Measurements from ENCODE around the gene GAS2L1. TPM values are rescaled to one million over a fixed set of nuclear protein-coding genes. Genes with fewer than 3 reads are reported as not detected.

Gene GAS2L1
- total and polyA plus RNA-seq, 2 experiments from 2014 or later: 5.2 to 9.5 TPM

DNA sequence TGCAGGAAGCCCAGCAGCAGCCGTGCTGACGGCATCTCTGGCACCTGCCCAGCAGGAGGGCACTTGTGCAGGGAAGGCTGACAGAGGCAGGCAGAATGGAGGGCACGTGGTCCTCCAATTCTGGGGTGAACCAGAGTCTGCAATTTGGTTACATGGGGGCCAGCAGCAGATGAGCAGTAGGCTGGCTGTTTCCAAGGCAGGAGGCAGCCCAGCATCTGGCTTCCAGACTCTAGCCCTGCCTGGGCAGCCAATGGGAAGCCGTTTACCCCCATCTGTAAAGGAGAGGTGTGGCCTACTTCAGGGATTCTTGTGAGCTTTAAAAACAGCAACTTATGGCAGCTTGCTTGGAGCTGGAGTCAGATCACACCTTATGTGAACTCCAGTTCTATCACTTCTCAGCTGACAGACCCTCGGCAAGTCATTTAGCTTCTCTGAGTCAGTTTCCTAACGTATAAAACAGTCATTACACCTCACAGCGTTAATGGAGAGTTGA lies 36.9 kb downstream of the GAS2L1 start (continued):
- TF ChIP-seq NANOG (IDR thresholded peaks at IDR 0.05; ENCODE audit: borderline replicate concordance) (no peak), POLR2AphosphoS5 (IDR thresholded peaks at IDR 0.05; ENCODE audit: low read depth) (no peak), CREB1 (CRISPR knock-in tag; IDR thresholded peaks at IDR 0.05; ENCODE audit: low read depth) (no peak), EZH2 (IDR thresholded peaks at IDR 0.05; ENCODE audit: low read depth, unreplicated experiment) (no peak), ZNF114 (CRISPR knock-in tag; IDR thresholded peaks at IDR 0.05) (no peak), ZNF331 (CRISPR knock-in tag; IDR thresholded peaks at IDR 0.05; ENCODE audit: low read depth) (no peak), STAT1 (IDR thresholded peaks at IDR 0.05; ENCODE audit: unreplicated experiment) (no peak)
- TF ChIP-seq, protein P1, sequence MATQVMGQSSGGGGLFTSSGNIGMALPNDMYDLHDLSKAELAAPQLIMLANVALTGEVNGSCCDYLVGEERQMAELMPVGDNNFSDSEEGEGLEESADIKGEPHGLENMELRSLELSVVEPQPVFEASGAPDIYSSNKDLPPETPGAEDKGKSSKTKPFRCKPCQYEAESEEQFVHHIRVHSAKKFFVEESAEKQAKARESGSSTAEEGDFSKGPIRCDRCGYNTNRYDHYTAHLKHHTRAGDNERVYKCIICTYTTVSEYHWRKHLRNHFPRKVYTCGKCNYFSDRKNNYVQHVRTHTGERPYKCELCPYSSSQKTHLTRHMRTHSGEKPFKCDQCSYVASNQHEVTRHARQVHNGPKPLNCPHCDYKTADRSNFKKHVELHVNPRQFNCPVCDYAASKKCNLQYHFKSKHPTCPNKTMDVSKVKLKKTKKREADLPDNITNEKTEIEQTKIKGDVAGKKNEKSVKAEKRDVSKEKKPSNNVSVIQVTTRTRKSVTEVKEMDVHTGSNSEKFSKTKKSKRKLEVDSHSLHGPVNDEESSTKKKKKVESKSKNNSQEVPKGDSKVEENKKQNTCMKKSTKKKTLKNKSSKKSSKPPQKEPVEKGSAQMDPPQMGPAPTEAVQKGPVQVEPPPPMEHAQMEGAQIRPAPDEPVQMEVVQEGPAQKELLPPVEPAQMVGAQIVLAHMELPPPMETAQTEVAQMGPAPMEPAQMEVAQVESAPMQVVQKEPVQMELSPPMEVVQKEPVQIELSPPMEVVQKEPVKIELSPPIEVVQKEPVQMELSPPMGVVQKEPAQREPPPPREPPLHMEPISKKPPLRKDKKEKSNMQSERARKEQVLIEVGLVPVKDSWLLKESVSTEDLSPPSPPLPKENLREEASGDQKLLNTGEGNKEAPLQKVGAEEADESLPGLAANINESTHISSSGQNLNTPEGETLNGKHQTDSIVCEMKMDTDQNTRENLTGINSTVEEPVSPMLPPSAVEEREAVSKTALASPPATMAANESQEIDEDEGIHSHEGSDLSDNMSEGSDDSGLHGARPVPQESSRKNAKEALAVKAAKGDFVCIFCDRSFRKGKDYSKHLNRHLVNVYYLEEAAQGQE (IDR thresholded peaks at IDR 0.05; ENCODE audit: unreplicated experiment): no peak
- TF ChIP-seq, protein P2, sequence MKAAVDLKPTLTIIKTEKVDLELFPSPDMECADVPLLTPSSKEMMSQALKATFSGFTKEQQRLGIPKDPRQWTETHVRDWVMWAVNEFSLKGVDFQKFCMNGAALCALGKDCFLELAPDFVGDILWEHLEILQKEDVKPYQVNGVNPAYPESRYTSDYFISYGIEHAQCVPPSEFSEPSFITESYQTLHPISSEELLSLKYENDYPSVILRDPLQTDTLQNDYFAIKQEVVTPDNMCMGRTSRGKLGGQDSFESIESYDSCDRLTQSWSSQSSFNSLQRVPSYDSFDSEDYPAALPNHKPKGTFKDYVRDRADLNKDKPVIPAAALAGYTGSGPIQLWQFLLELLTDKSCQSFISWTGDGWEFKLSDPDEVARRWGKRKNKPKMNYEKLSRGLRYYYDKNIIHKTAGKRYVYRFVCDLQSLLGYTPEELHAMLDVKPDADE (IDR thresholded peaks at IDR 0.05): no peak

DNA sequence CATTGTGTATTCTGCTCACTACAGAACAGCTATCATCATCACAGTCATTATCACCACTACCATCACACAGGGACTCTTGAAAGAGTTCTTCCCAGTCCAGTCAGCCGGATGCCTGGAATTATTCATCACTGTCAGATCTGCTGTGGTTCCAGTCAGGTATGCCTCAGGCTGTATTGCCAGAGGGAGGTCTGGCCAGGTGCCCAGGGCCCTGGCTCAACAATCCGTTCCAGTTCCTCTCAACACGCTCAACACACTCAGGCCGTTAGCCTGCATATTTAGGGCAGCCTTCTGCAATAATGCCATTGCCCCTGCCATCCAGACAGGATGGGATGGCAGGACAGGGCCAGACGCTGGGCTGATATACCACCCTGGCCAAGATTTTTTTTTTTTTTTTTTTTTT lies 37.7 kb downstream of the GAS2L1 start:
- H3F3A ChIP-seq (replicated peaks; ENCODE audit: low read depth): no peaks in the 10 kb centered on the region
- Mint-ChIP-seq H3K27me3 (ENCODE audit: insufficient read depth, low read depth, poor library complexity) (peaks cover 4% of the 10 kb centered on the region), H3K4me1 (no peaks in the 10 kb centered on the region), H3K36me3 (ENCODE audit: low read depth) (peaks cover 52% of the 10 kb centered on the region), H3K27ac (no peak overlapping the region), H3K4me3 (no peak overlapping the region), H3K9me3 (no peaks in the 10 kb centered on the region)
- no peak for DNase-seq (ENCODE audit: low spot score)
- peaks cover 9% of the 10 kb centered on the region for H3K36me3 ChIP-seq (ENCODE audit: insufficient read depth)
- no peak overlapping the region for H3K4me2 ChIP-seq
- no peaks in the 10 kb centered on the region for H3K27me3 ChIP-seq (ENCODE audit: insufficient read depth)
- H3K79me2 ChIP-seq (replicated peaks; ENCODE audit: insufficient read depth): no peaks in the 10 kb centered on the region
- no peaks in the 10 kb centered on the region for H3K4me1 ChIP-seq (ENCODE audit: insufficient read depth)
- H2AFZ ChIP-seq: no peak overlapping the region
- ATAC-seq: no peak
- no peak overlapping the region for H3K4me3 ChIP-seq
- H4K20me1 ChIP-seq (replicated peaks; ENCODE audit: insufficient read depth): no peaks in the 10 kb centered on the region
- H3K27ac ChIP-seq (ENCODE audit: low read depth): no peak overlapping the region
- H3K9me2 ChIP-seq (ENCODE audit: insufficient read depth): no peaks in the 10 kb centered on the region
- TF ChIP-seq, protein P1 (IDR thresholded peaks at IDR 0.05; ENCODE audit: unreplicated experiment): no peak
- no peak for TF ChIP-seq STAT1 (IDR thresholded peaks at IDR 0.05; ENCODE audit: unreplicated experiment)
- no peak for TF ChIP-seq CREB1 (CRISPR knock-in tag; IDR thresholded peaks at IDR 0.05; ENCODE audit: low read depth)
- TF ChIP-seq, protein P3, sequence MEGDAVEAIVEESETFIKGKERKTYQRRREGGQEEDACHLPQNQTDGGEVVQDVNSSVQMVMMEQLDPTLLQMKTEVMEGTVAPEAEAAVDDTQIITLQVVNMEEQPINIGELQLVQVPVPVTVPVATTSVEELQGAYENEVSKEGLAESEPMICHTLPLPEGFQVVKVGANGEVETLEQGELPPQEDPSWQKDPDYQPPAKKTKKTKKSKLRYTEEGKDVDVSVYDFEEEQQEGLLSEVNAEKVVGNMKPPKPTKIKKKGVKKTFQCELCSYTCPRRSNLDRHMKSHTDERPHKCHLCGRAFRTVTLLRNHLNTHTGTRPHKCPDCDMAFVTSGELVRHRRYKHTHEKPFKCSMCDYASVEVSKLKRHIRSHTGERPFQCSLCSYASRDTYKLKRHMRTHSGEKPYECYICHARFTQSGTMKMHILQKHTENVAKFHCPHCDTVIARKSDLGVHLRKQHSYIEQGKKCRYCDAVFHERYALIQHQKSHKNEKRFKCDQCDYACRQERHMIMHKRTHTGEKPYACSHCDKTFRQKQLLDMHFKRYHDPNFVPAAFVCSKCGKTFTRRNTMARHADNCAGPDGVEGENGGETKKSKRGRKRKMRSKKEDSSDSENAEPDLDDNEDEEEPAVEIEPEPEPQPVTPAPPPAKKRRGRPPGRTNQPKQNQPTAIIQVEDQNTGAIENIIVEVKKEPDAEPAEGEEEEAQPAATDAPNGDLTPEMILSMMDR (conservative IDR thresholded peaks at IDR 0.05; ENCODE audit: low read depth in 2 of 2): no peak
- TF ChIP-seq, protein P2 (IDR thresholded peaks at IDR 0.05): no peak
- TF ChIP-seq EZH2phosphoT487 (IDR thresholded peaks at IDR 0.05; ENCODE audit: unreplicated experiment): no peak
- TF ChIP-seq NANOG (IDR thresholded peaks at IDR 0.05; ENCODE audit: borderline replicate concordance): no peak
- TF ChIP-seq EZH2 (IDR thresholded peaks at IDR 0.05; ENCODE audit: low read depth, unreplicated experiment): no peak
- no peak for TF ChIP-seq POLR2AphosphoS5 (IDR thresholded peaks at IDR 0.05; ENCODE audit: low read depth)
- TF ChIP-seq ZNF331 (CRISPR knock-in tag; IDR thresholded peaks at IDR 0.05; ENCODE audit: low read depth): no peak

Data from GM23338 (cell line).